ENCODE measurements around the gene GGT7.
"Not testable (repeated sequence)": the region's sequence is repeated elsewhere in the genome, so short reads cannot be mapped to it uniquely, and the experiment has no call there.

GGT7 gene

GRCh38 chr20:34848597-34848996, 24.1 kb downstream of the GGT7 start:
- DNase-seq (ENCODE audit: low read depth) = no peak

DNA sequence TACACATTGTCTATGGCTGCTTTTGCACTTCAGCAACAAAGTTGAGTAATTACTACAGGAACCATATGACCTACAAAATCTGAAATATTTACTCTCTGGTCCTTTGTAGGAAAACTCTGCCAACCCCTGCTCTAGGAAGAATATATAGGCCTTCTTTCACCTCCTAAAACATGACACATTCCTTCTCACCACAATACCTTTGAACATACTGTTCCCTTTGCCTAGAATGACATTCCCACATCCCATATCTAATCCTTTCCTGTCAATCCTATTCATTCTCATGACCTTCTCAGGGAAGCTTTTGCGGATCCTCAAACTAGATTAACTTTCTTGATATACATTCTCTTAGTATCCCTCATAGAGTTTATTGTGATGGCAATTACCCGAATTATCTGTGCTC, 29.2 kb downstream of the GGT7 start:
- DNase-seq (ENCODE audit: low read depth) = no peak

- DNase-seq (ENCODE audit: low read depth) = no peak
Observed at GRCh38 chr20:34842143-34842542, 30.5 kb downstream of the GGT7 start.

- no peak for DNase-seq (ENCODE audit: low read depth)
Observed at GRCh38 chr20:34834459-34834893, 38.2 kb downstream of the GGT7 start.

DNA sequence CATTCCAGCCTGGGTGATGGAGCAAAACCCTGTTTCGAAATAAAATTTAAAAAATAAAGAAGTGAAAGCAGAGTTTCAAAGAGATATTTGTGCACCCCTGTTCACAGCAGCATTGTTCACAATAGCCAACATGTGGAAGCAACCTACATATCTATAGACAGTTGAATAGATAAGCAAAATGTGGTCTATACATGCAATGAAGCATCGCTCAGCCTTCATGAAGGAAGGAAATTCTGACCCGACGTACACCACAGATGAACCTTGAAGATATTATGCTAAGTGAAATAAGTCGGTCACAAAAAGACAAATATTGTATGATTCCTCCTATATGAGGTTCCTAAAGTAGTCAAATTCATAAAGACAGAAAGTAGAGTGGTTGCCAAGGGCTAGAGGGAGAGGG, 40.7 kb downstream of the GGT7 start:
- DNase-seq (ENCODE audit: low read depth) = no peak

GRCh38 chr20:34829191-34829590, 43.5 kb downstream of the GGT7 start:
- no peak for DNase-seq (ENCODE audit: low read depth)

DNA sequence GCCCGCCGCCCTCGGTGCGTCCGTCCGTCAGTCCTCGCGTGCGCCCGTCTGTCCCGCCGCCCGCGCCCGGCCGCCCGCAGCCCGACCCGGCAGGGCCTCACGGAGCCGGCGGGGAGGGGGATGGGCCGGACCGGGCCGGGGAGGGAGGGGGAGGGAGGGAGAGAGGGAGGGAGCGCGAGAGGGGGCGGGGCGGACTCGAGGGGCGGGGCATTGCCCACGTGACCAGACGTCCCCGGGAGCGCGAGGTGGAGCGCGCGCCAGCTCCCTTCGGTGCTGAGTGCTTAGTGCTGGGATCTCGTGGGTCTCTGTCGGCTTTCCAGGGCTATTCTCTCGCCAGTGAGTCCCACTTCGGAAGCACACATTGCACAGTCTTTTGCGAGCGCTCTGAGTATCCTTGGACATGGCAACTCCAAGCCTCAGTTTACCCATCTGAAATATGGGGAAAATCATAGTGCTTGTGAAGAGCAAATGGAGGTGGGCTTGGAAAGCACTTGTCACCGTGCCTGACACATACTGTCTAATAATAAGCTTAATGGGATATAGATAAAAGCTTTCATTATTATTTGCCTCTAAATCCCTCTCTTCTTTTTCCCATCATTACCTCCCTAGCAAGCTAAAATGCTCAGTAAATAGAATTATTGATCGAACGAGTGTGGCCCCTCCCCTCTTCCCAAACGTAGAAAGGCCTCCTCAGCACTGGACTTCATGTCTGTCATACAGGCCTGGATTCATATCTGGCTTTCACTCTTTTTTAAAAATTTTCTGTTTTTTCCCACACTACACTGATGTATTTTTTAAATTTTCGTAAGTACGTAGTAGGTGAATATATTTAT, 46.9 kb downstream of the GGT7 start, which contains the start of gene NCOA6:
NCOA6 (minus strand) TSS at position 122 of the 833 bp plus-strand sequence. CDS start 43,296 bp downstream, outside the sequence.
- DNase-seq (ENCODE audit: low read depth) = peak; percentile 74

- peak; percentile 33 for DNase-seq (ENCODE audit: low read depth)
Observed at GRCh38 chr20:34824806-34825529, 47.7 kb downstream of the GGT7 start.

- DNase-seq (ENCODE audit: low read depth) = peak; percentile 46
Observed at GRCh38 chr20:34824452-34824805, 48.2 kb downstream of the GGT7 start.

DNA sequence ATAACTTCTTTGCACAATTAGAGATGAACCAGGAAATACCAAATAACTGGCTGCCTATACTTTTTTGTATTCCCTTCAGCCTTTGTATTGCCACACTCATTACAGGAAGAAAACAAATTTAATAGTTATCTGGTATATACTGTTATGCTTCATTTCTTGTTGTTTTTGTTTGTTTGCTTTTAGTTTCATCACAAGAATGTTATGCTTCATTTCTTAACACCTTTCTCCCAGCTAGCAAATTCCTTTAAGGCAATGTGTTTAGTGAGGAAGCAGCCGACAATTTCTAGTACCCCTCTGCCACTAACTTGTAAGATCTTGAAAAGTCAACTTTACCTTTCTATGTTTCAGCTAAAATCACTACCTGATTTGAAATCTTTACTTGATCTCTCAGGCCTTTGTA, 48.6 kb downstream of the GGT7 start:
- no peak for DNase-seq (ENCODE audit: low read depth)

DNA sequence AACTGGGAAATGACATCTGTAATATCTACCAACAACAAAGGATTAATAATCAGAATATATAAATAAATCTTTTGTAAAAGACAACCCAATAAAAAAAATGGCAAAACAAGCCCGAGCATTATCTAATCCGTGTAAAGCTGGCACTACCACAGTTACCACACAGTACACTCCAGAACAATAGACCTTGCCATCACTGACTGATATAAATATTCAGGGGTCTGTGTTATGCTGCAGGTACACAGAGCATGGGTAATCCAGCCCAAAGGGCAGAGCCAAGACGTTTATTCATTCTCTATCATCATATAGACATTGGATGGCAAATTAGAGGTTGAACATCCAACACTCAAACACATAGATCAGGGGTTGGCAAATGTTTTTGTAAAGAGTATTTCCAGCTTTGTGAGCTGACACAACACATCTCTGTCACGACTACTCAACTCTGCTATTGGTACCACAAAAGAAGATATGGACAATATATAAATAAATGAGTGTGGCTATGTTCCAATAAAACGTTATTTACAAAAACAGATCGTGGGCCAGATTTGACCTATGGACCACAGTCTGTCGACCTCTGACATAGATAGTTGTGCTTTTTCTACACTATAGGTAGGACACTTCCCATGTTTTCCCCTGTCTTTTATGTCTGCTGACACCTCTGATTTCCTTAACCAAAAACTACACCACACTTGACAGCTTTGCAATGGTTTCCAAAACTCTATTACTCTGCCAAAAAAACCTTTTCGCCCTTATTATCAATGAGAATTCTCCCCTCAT, 51.7 kb downstream of the GGT7 start:
- no peak for DNase-seq (ENCODE audit: low read depth)

GRCh38 chr20:34817801-34818200, 54.9 kb downstream of the GGT7 start:
- no peak for DNase-seq (ENCODE audit: low read depth)

- DNase-seq (ENCODE audit: low read depth) = no peak
Observed at GRCh38 chr20:34817072-34817471, 55.6 kb downstream of the GGT7 start.

- no peak for DNase-seq (ENCODE audit: low read depth)
Observed at GRCh38 chr20:34815636-34816035, 57.0 kb downstream of the GGT7 start.

DNA sequence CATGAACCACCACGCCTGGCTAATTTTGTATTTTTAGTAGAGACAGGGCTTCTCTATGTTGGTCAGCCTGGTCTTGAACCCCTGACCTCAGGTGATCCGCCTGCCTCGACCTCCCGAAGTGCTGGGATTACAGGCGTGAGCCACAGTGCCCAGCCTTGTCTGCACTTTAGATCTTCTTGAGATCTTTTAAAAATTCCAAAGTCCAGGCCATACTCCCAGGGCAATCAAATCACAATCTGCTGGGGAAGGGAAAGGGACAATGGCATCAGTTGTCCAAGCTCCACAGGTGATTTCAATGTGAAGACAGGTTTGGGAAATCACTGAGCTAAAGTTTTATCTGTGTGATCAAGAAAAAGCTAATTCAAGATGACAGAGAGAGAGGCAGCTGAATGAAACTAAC, 64.1 kb downstream of the GGT7 start:
- no peak for DNase-seq (ENCODE audit: low read depth)

DNA sequence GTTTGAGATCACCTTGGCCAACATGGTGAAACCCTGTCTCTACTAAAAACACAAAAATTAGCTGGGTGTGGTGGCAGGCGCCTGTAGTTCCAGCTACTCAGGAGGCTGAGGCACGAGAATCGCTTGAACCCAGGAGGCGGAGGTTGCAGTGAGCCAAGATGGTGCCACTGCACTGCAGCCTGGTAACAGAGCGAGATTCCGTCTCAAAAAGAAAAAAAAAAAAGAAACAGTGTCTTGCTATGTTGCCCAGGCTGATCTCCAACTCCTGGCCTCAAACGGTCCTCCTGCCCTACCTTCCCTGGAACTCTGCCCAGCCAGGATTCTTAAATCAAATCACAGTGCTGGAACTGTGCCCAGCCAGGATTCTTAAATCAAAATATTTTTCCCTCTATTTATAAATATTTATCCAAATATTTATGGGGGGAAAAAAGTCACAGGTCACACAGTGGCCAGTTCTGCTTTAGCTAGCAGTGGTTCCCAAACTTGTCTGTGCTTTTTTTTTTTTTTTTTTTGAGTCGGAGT, 64.7 kb downstream of the GGT7 start:
- not testable (repeated sequence) for DNase-seq (ENCODE audit: low read depth)

GRCh38 chr20:34806255-34806654, 66.4 kb downstream of the GGT7 start:
- no peak for DNase-seq (ENCODE audit: low read depth)

- DNase-seq (ENCODE audit: low read depth) = no peak
Observed at GRCh38 chr20:34798871-34799270, 73.8 kb downstream of the GGT7 start.

GRCh38 chr20:34798328-34798727, 74.3 kb downstream of the GGT7 start:
- no peak for DNase-seq (ENCODE audit: low read depth)

GRCh38 chr20:34797012-34797995, 75.4 kb downstream of the GGT7 start:
- DNase-seq (ENCODE audit: low read depth) = no peak
